Measurements from ENCODE around the gene IDH2. TPM values are rescaled to one million over a fixed set of nuclear protein-coding genes. Genes with fewer than 3 reads are reported as not detected.

Gene IDH2
- total and polyA plus RNA-seq, 2 donors (not counting 3 experiments of a cell fraction or from before 2014, with no cell fraction given): 123 to 127 TPM

GRCh38 chr15:90067181-90067952 is 34.9 kb downstream of the IDH2 start:
- no TSS peak for BruUV-seq (replicated peaks)
- Histone ChIP-seq H3K79me2 (ENCODE audit: control insufficient read depth, insufficient read depth, low read length) (peaks cover 7% of the 10 kb centered on the region), H3K9me1 (replicated peaks; ENCODE audit: control insufficient read depth, extremely low read depth, insufficient read depth, low read length) (no peaks in the 10 kb centered on the region), H4K20me1 (replicated peaks; ENCODE audit: control insufficient read depth, extremely low read depth, insufficient read depth, low read length) (no peaks in the 10 kb centered on the region), H2AFZ (ENCODE audit: low read depth, low read length) (no peak overlapping the region), H3K9me3 (replicated peaks; ENCODE audit: control insufficient read depth, insufficient read depth, low read length) (no peaks in the 10 kb centered on the region), H3K36me3 (ENCODE audit: control insufficient read depth in 2 of 2, extremely low read depth in 1 of 2, insufficient read depth in 2 of 2, low read length in 2 of 2) (peaks cover 0 to 8% of the 10 kb centered on the region in 2 experiments), H3K4me3 (replicated peaks in 1 of 3; ENCODE audit: insufficient read depth in 1 of 3, low read depth in 1 of 3, low read length in 3 of 3) (no peak overlapping the region), H3K4me2 (ENCODE audit: insufficient read depth, low read length) (no peak overlapping the region), H3K4me1 (ENCODE audit: control insufficient read depth, extremely low read depth, insufficient read depth, low read length) (peaks cover 23% of the 10 kb centered on the region), H3K9ac (replicated peaks; ENCODE audit: extremely low read depth, insufficient read depth, low read length) (no peak overlapping the region), H3K27me3 (ENCODE audit: control insufficient read depth in 2 of 2, insufficient read depth in 2 of 2, low read length in 2 of 2) (no peaks in the 10 kb centered on the region), H3K27ac (ENCODE audit: insufficient read depth, low read depth, low read length) (no peak overlapping the region)
- dilution Hi-C loops (cut with MboI; ENCODE audit: extremely low pct_ligation_motif_present, low sequenced_read_pairs) (no loop called here), intact Hi-C loops (cut with micrococcal nuclease) (no loop called here)
- TF ChIP-seq GATA2 (IDR thresholded peaks at IDR 0.05; ENCODE audit: insufficient read depth, insufficient read length, low read depth, low read length) (no peak), JUN (IDR thresholded peaks at IDR 0.05; ENCODE audit: borderline replicate concordance, insufficient read depth, insufficient read length, low read depth) (no peak), POLR2A (IDR thresholded peaks at IDR 0.05; ENCODE audit: low read depth, low read length) (no peak), POLR2AphosphoS5 (IDR thresholded peaks at IDR 0.05; ENCODE audit: insufficient read depth, low read depth, low read length) (no peak), CTCF (IDR thresholded peaks at IDR 0.05; ENCODE audit: extremely low read depth in 1 of 2, insufficient read depth in 1 of 2, low read depth in 1 of 2, low read length in 2 of 2) (no peak), MYC (IDR thresholded peaks at IDR 0.05; ENCODE audit: low read depth, low read length) (no peak), FOS (IDR thresholded peaks at IDR 0.05; ENCODE audit: borderline replicate concordance, insufficient read depth, low read length) (no peak), MAX (IDR thresholded peaks at IDR 0.05; ENCODE audit: insufficient read depth, insufficient read length) (no peak), EZH2 (IDR thresholded peaks at IDR 0.05; ENCODE audit: borderline replicate concordance, low read depth, low read length, severe bottlenecking) (no peak)
- ChIA-PET CTCF (interaction anchor here (1.7 kb wide), 1 partner anchor 33 kb away, joined by 5 read pairs; no protein-coding TSS in a partner anchor), POLR2A (no interaction called here)
- DNase-seq (ENCODE audit: low read depth, low spot score): no peak
- no peak for FAIRE-seq

Measured in endothelial cell of umbilical vein (primary cell).